ENCODE results near the gene MYO5C.

GRCh38 chr15:52307847-52308246, 12.2 kb upstream of the MYO5C start:
- TF ChIP-seq CTCF (IDR thresholded peaks at IDR 0.05; ENCODE audit: extremely low read depth in 1 of 2, insufficient read depth in 1 of 2, low read depth in 1 of 2, low read length in 2 of 2), result no peak
- no peak for TF ChIP-seq FOS (IDR thresholded peaks at IDR 0.05; ENCODE audit: borderline replicate concordance, insufficient read depth, low read length)
- no peak for TF ChIP-seq JUN (IDR thresholded peaks at IDR 0.05; ENCODE audit: borderline replicate concordance, insufficient read depth, insufficient read length, low read depth)
- no peak for TF ChIP-seq GATA2 (IDR thresholded peaks at IDR 0.05; ENCODE audit: insufficient read depth, insufficient read length, low read depth, low read length)
